GM12892 (cell line): ENCODE measurements around the gene COMMD10.
A peak's percentile ranks its signal among the peaks of the same experiment; 100 is the strongest.

Experiments
- DNase-seq: peaks from one replicate; pipeline ENCODE4 v3.0.0; 2011; ENCODE audit not compliant: insufficient read length
- FAIRE-seq: peaks from 2 replicates; lab custom pipeline; 2011; peaks lifted over from hg19 to GRCh38; lab: Jason Lieb, UNC
- POLR2A ChIP-seq: IDR thresholded peaks from 2 replicates; pipeline ENCODE4 v1.6.1; 2011; ENCODE audit warnings: low read depth, low read length, control low read depth
- POLR2AphosphoS5 ChIP-seq: IDR thresholded peaks from 2 replicates; pipeline ENCODE4 v1.6.1; 2011; ENCODE audit warnings: low read depth, low read length, control low read depth
- TAF1 ChIP-seq: IDR thresholded peaks from 2 replicates; pipeline ENCODE4 v1.6.1; 2011; ENCODE audit warnings: low read depth, mild to moderate bottlenecking, control low read depth, low read length, borderline replicate concordance

COMMD10 gene

GRCh38 chr5:116303810-116304209 is 219.0 kb downstream of the COMMD10 start:
- DNase-seq (no peak), FAIRE-seq (no peak)
- TF ChIP-seq POLR2AphosphoS5 = no peak
- no peak for TF ChIP-seq TAF1
- no peak for TF ChIP-seq POLR2A

DNA sequence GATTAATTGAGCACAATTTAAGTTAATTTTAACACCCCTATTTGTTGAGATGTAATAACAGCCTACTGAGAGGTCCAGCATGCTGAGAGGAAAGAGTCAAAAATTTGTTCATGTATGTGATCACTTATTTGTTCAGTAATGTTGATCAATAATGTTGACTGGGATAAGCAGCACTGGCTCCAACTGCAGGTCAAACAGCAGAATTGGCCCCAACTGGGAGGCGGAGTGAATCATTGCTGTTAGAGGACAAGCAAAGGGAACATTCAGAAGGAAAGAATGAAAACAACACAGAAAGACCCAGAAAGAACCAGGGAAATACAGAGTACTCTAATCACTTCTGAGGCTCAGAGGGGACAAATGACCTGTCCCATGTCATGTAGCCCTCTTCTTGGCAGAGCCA is 221.1 kb downstream of the COMMD10 start:
- TF ChIP-seq TAF1 (no peak), POLR2AphosphoS5 (no peak), POLR2A (no peak)
- no peak for FAIRE-seq
- no peak for DNase-seq

DNA sequence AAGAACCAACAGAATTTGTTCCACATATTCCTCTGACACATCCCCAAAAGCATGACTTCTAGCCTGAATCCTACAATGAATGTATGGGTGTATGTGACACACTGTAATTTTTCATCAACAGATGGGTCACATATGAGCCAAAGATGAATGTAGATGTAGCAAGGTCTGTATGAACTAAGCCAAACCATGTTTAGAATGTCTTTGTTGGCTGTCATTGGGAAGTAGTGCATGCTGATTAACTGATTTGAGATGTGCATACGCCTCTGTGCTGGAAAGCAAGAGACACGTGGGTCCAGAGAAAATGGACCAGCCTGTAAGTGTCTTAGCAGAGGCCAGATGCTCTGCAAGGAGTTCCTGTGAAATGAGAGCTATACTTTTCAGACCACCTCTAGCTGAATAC is 222.0 kb downstream of the COMMD10 start:
- FAIRE-seq = no peak
- TF ChIP-seq POLR2A = no peak
- no peak for TF ChIP-seq POLR2AphosphoS5
- TF ChIP-seq TAF1 = no peak
- DNase-seq = no peak

- DNase-seq (no peak), FAIRE-seq (no peak)
- TF ChIP-seq POLR2AphosphoS5 (no peak), POLR2A (no peak), TAF1 (no peak)
Observed at GRCh38 chr5:116308391-116308790, 223.6 kb downstream of the COMMD10 start.

DNA sequence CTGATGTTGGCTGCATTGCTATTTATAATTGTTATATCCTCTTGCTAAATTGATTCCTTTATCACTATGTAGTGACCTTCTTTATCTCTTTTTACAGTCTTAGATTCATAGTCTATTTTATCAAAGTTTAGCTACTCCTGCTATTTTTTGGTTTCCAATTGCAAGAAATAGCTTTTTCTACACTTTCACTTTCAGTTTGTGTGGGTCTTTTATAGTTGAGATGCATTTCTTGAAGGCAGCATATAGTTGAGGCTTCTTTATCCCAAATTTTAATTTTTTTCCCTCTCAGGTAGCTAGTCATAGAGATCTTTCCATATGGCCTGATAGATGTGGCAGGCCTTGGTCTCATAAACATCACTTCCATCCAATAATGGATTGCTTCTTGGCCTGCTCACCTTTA is 228.5 kb downstream of the COMMD10 start:
- peak; percentile 79 for FAIRE-seq
- DNase-seq = no peak
- no peak for TF ChIP-seq POLR2AphosphoS5
- TF ChIP-seq TAF1 = no peak
- no peak for TF ChIP-seq POLR2A

GRCh38 chr5:116315531-116315930 is 230.7 kb downstream of the COMMD10 start:
- DNase-seq (no peak), FAIRE-seq (no peak)
- TF ChIP-seq POLR2A = no peak
- TF ChIP-seq POLR2AphosphoS5 = no peak
- no peak for TF ChIP-seq TAF1

GRCh38 chr5:116318091-116318854 is 233.4 kb downstream of the COMMD10 start:
- TF ChIP-seq POLR2A (no peak), POLR2AphosphoS5 (no peak), TAF1 (no peak)
- no peak for DNase-seq
- no peak for FAIRE-seq

GRCh38 chr5:116320486-116320885 is 235.7 kb downstream of the COMMD10 start:
- FAIRE-seq = no peak
- TF ChIP-seq TAF1 (no peak), POLR2AphosphoS5 (no peak), POLR2A (no peak)

DNA sequence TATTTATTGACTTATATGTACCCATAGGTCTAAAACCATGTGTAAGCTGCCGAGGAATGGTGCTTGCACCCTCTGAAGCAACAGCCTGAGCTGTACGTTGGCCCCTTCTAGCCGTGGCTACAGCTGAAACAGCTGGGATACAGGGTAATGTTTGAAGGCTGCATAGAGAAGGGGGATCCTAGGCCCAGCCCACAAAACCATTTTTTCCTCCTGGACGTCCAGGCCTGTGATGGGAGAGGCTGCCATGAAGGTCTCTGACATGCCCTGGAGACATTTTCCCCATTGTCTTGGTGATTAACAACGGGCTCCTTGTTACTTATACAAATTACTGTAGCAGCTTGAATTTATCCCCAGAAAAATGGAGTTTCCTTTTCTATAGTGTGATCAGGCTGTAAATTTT is 244.7 kb downstream of the COMMD10 start:
- no peak for TF ChIP-seq POLR2AphosphoS5
- TF ChIP-seq TAF1 = no peak
- TF ChIP-seq POLR2A = no peak
- DNase-seq (no peak), FAIRE-seq (no peak)

More at GRCh38 chr5:116320486-116320885, 235.7 kb downstream of the COMMD10 start:
- DNase-seq = no peak

DNA sequence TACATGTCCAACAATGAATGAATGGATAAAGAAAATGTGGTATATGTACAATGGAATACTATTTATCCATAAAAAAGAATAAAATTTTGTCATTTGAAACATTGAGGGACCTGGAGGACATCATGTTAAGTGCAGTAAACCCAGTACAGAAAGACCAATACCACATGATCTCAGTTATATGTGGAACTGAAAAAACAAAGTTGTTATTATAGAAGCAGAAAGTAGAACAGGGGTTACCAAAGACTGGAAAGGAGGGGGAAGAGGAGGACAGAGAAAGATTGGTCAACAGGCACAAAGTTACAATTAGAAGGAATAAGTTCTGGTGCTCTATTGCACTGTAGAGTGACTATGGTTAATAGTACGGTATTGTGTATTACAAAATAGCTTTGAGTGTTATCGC is 256.0 kb downstream of the COMMD10 start:
- FAIRE-seq = peak; percentile 44
- no peak for DNase-seq
- TF ChIP-seq TAF1 (no peak), POLR2A (no peak), POLR2AphosphoS5 (no peak)
